Right atrium auricular region (tissue), 2 donors: ENCODE results near the gene PHF23. TPM values are rescaled to one million over a fixed set of nuclear protein-coding genes. Genes with fewer than 3 reads are reported as not detected.

ENCODE experiments used
- DNase-seq: peaks from one replicate; pipeline ENCODE4 v3.0.0-alpha.2; 2019; ENCODE audit warnings: low spot score
- H3K27ac ChIP-seq, 2 donors: fragments of 200-600 bp; sonication (generic); 1 replicate in 1 of 2; 2 replicates in 1 of 2; pipeline ENCODE4 v1.5.1; 2016 to 2019
- H3K27me3 ChIP-seq, 2 donors: fragments of 200-600 bp; sonication (generic); one replicate each; pipeline versions ENCODE4 v1.5.1 to v1.6.0; 2017 to 2019
- H3K36me3 ChIP-seq: fragments of 200-600 bp; sonication (generic); one replicate; pipeline ENCODE4 v1.5.1; 2016
- H3K4me1 ChIP-seq, 2 donors: fragments of 200-600 bp; sonication (generic); one replicate each; pipeline versions ENCODE4 v1.5.1 to v1.6.0; 2017 to 2019
- H3K4me3 ChIP-seq, 2 donors: fragments of 200-600 bp; sonication (generic); 1 replicate in 1 of 2; 2 replicates in 1 of 2; pipeline ENCODE4 v1.5.1; 2017 to 2019; ENCODE audit warnings: mild to moderate bottlenecking in 1 of 2, moderate library complexity in 1 of 2
- H3K9me3 ChIP-seq, 2 donors: fragments of 200-600 bp; sonication (generic); one replicate each; pipeline ENCODE4 v1.5.1; 2019
- CTCF ChIP-seq, 2 donors: fragments of 200-600 bp; sonication (generic); IDR thresholded peaks; one replicate each; pipeline ENCODE4 v1.5.1; 2019; ENCODE audit warnings: antibody characterized with exemption in 2 of 2
- total RNA-seq, 2 donors: library from RNA; depleted of rRNA; stranded (reverse); fragments of >200 nt; gene quantifications; one replicate each; pipeline ENCODE4 v1.1.0, GENCODE V29; 2016

The PHF23 gene
- total RNA-seq, 2 donors from 2014 or later: 10.0 to 22.4 TPM

- Histone ChIP-seq H3K27ac (peak overlapping the region; percentile 99), H3K9me3 (no peaks in the 10 kb centered on the region)
- TF ChIP-seq CTCF (IDR thresholded peaks at IDR 0.05): no peak
These were observed 13.8 kb upstream of the PHF23 start for GRCh38 chr17:7253082-7253481.

DNA sequence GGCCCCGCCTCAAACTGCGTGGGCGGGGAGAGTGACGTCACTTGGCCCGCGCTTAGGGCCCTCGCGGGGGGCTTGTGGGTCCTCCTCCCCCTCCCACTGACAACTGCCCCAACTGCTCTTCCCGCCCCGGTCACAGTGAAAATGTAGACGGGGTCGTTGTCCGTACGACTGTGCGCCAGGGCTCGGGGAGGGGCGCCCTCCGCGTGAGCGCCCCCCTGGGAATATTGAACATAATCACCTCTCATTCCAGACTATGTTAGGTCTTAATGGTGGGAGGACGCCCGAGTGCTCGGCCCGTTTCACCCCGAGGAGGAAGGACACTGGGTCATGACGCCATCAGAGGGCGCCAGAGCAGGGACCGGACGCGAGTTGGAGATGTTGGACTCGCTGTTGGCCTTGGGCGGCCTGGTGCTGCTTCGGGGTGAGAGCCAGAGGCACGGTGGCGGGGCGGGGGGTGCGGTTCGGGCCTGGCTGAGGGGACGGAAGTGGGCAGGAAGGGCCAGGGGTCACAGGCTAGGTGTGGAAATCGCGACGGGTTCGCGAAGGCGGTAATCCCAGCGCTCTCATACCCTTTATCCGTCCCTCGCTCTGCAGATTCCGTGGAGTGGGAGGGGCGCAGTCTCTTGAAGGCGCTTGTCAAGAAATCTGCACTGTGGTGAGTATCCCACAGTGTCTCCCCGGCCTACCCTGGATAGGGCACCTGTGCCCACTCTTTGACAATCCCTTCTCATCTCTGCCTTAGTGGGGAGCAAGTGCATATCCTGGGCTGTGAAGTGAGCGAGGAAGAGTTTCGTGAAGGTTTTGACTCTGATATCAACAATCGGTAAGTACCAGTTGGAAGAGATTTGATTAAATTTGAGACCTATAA is 13.2 kb upstream of the PHF23 start, which contains the start of gene ELP5:
ELP5 (plus strand) TSS at position 40 of the 868 bp plus-strand sequence; CDS start at position 376, 336 bp downstream.
- Histone ChIP-seq H3K36me3 (peaks cover 34% of the 10 kb centered on the region), H3K27ac (peak within 1 kb of the TSS; percentile 99), H3K9me3 (no peaks in the 10 kb centered on the region), H3K4me1 (peaks cover 0 to 36% of the 10 kb centered on the region in 2 donors), H3K4me3 (peak within 1 kb of the TSS; percentile 94 to 96), H3K27me3 (no peaks in the 10 kb centered on the region)
- peak; percentile 96 for DNase-seq
- peak in 1 of 2 donors; percentile 49 for TF ChIP-seq CTCF (IDR thresholded peaks at IDR 0.05)

More at GRCh38 chr17:7253082-7253481, 13.8 kb upstream of the PHF23 start:
- Histone ChIP-seq H3K4me3 (peak overlapping the region; percentile 94 to 96), H3K27me3 (no peaks in the 10 kb centered on the region), H3K4me1 (peaks cover 0 to 36% of the 10 kb centered on the region in 2 donors), H3K36me3 (peaks cover 40% of the 10 kb centered on the region)
- no peak for DNase-seq

DNA sequence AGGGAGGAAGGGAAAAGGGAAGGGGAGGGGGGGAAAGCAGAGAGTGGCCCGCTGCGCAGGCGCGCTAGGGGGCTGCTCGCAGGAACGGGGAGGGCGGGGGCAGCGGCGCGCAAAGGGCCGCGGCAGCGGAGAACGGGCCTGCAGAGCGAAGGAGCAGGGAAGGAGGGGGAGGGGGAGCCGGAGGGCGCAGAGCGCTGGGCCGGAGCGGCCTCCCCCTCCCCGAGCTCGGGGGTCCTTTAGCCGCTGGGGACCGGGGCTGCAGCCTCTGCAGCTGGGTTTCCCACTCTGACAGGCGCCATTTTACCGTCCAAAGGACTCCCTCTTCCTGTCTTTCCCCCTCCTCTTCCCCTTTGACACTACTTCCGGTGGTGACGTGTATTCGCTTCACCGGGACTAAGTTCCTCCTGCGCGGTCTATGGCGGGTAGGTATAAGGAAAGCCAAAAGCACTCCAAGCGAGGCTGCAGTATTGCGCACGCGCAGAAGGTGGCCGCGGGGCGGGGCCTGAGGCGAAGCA is 12.5 kb upstream of the PHF23 start, which contains the start of gene CTDNEP1:
CTDNEP1 (minus strand) TSS at position 74 of the 515 bp plus-strand sequence. CDS start 438 bp downstream, outside the sequence.
- TF ChIP-seq CTCF (IDR thresholded peaks at IDR 0.05): no peak
- peaks cover 0 to 36% of the 10 kb centered on the region in 2 donors for H3K4me1 ChIP-seq
- H3K9me3 ChIP-seq: no peaks in the 10 kb centered on the region
- H3K4me3 ChIP-seq: peak within 1 kb of the TSS; percentile 94 to 96
- peak; percentile 99 for DNase-seq
- H3K27me3 ChIP-seq: no peaks in the 10 kb centered on the region
- peaks cover 32% of the 10 kb centered on the region for H3K36me3 ChIP-seq
- H3K27ac ChIP-seq: peak within 1 kb of the TSS; percentile 99

DNA sequence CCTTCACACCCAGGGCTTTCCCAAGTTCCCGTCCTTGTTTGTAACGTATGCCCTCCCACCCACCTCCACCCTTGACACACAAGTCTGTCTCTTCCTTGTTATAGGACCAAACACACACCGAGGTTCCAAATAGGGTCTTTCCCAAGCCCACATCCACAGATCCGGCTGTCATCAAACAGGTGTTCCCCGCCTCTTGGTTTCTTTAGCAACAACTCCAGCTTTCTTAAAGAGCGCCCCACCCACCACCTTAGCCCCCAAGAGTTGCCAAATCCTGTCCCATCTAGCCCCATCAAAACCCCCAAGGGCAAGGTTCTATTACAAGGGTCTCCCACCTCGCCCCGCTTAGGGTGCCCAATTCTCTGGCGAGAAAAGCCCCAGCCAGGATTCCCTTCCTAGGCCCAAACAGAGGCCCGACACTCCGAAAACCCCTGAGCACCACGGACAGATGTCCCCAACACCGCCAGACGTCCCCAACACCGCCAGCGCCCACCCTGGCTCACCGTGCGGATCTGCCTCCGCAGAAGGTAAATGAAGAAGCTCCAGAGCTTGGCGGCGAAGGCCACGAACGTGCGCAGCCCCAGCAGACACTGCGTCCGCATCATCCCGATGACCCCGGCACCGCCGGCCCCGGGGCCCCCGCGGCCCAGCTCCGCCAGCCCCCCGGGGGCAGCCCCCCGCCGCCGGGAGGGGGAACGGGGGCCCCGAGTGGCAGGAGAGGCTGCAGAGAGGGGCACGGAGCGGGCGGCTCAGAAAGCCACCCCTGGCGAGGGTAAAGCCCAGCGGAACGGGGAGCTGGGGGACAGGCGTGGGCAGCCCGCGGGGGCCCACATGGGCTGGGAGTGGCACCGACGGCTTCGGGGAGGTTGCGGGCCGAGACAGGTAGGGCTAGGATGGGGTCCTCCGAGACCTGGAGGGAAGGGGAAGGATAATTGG is 11.7 kb upstream of the PHF23 start:
- DNase-seq: no peak
- peaks cover 0 to 36% of the 10 kb centered on the region in 2 donors for H3K4me1 ChIP-seq

More for the DNA sequence above, 11.7 kb upstream of the PHF23 start:
- Histone ChIP-seq H3K4me3 (peak overlapping the region; percentile 94 to 96), H3K9me3 (no peaks in the 10 kb centered on the region), H3K27ac (peak overlapping the region; percentile 99), H3K36me3 (peaks cover 32% of the 10 kb centered on the region), H3K27me3 (no peaks in the 10 kb centered on the region)
- no peak for TF ChIP-seq CTCF (IDR thresholded peaks at IDR 0.05)
